Forelimb muscle (tissue), 1 donor: ENCODE measurements around the gene ACCSL. TPM values are rescaled to one million over a fixed set of nuclear protein-coding genes. Genes with fewer than 3 reads are reported as not detected.

Experiments used
- DNase-seq: peaks from one replicate; pipeline ENCODE4 v3.0.0-alpha.2; 2013; ENCODE audit warnings: low read depth
- polyA plus RNA-seq: library from polyadenylated mRNA; unstranded; fragments of 120-200 nt; gene quantifications from one replicate; pipeline ENCODE4 v1.2.1, GENCODE V29; 2013; ENCODE audit not compliant: insufficient read length

Gene ACCSL
- polyA plus RNA-seq, 1 donor = not detected

DNA sequence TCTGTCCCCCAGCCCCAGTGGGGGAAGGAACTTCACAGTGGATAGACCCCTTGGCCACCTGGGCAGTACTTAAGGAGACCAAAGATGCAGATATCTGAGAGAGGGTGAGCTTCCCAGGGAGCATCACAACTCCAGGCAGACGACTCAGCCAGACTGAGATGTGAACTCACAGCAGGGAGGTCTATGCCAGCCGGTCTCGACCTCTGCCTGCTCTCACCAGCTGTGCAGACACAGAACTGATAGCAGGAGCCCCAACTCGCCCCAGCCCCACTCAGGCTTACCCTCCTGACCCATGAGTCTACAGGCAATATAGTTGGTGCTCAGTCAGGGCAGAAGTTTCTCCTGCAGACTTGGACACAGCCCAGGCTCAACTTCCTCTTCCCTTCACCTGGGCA, 29.7 kb upstream of the ACCSL start:
- no peak for DNase-seq

DNA sequence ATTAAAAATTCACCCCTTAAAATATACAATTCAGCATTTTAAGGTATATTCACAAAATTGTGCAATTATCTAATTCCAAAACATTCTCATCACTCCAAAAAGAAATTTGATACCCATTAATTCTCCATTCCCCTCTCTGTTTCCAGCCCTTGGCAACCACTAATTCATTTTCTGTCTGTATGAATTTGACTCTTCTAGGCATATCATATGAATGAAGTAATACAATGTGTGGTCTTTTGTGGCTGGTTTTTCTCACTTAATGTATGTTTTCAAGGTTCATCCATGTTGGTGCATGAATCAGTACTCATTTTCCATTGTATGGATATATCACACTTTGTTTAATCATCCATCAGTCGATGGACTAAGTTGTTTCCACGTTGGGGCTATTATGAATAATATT, 29.0 kb upstream of the ACCSL start:
- DNase-seq = no peak

DNA sequence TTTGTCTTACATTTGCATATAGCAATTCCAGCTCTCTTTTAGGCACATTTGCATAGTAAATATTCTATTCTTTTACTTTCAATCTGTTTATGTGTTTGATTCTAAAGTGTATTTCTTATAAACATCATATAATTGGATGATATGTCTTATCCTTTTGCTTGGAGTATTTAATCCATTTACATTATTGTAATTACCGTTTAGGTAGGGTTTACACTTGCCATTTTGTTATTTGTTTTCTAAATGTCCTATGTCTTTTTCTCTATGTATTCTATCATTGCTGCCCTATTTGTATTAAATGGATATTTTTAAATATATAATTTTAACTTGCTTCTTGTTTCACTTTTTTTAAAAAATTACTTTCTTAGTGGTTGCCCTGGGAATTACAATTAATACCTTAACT, 22.8 kb upstream of the ACCSL start:
- no peak for DNase-seq

DNA sequence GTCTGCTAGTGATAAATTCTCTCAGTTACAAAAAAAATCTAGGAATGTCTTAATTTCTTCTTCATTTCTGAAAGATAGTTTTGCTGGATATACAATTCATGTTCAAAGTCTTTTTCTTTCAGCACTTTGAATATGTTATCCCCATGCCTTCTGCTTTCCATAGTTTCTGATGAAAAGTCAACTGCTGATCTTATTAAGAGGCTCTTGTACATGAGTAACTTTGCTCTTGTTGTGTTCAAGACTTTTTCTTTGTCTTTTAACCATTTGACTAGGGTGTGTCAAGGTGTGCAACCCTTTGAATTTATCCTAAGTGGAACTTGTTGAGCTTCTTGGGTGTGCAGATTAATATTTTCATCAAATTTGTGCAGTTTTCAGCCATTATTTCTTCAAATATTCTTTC, 22.1 kb upstream of the ACCSL start:
- no peak for DNase-seq

DNA sequence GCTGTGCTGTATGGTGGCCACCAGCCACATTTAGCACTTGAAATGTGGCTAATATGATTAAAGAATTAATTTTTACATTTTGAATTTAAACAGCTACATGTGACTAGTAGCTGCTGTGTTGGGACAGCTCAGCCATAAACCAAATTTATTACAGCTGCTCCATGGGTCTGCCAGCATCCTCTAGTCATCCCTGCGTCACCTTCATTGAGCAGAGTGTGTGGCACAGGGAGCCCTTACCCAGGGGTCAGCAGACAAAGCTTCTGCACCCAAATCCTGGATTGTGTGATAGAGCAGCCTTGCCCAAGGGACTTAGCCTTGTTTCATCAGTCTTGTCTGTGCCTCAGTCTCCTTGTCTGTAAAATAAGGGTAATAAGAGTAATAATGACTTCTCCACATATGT, 19.4 kb upstream of the ACCSL start:
- no peak for DNase-seq

DNA sequence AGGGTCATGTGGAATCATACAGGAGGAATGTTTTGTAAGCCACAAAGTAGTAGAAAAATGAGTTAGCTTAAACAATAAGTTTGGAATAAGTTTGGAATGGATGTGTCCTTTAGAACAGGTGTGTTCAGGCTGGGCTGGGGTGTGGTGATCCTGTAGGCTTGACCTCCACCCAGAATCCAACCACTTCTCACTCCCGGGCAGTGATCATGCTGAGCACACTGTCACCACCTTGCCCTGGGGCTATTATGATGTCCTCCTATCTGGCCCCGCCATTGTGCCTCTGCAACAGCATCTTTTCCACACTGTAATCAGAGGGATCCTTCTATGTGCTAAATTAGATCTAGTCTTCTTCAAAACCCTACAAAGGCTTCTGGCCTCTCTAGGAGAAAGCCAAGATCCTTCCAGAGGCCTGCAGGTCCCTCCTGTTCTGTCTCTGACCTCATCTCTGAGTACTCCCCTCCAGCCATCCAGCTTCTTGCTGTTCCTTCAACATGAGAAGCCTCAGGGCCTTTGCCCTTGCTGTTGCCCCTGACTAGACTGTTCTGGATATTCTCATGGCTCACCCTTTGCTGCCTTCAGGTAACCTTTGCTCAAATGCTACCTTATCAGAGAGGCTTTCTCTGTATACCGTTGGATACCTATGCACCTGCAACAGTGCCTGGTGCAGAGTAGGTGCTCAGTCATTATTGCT, 18.8 kb upstream of the ACCSL start:
- no peak for DNase-seq

DNA sequence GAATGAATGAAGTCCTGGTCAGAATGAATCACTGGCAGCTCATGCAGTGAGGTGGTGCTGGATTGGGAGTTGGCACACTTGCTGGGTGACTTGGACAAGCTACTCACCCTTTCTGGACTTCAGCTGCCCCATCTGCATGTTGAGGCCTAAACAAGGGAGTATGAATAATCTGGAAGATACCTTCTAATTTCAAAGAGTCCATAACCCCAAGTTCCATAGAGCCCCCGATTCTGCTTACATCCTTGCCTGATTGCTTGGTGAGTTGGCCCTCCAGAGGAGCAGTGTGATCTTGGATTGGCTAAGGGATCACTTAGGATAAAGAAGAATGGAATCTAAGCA, 18.3 kb upstream of the ACCSL start:
- DNase-seq = no peak

DNA sequence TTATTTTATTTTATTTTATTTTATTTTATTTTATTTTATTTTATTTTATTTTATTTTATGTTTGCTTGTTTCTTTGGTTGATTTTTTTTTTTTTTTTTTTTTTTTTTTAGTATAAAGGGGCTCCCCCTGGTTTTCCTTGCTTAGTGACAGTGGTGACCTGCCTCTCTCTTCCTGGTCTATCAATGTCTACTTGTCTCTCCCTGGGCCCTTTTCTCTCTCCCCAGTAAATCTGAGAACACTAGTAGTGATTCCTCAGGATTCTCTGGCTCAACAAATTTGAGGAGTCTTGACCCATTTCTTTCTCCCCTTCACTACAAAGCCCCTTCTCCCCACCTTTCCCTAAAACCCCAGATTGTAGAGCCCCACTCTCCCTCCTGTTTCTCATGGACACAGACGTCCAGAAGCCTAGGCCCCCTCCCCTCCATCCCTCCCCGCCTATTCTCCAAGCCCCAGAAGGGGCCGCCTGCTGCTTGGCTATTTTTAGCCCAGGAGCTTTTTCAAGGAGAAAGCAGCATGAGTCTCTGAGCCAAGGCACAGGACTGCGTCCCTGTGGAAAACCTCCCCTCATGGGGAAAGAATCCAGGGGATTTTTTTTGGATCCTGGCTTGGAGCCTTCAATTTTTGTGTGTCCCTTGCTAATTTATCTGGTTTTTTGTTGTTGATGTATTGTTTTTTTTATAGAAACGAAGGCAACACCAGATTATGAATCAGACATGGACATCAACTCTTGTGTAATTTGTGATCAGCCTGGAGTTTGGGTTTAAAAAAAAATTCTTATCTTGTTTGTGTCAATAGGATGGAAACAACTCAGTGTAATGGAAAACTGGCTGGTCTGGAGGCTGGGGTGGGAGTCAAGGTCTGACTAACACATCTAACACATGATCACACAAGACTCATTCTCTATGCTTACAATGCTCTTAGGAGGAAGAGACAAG, 17.5 kb upstream of the ACCSL start:
- DNase-seq = peak; percentile 36

DNA sequence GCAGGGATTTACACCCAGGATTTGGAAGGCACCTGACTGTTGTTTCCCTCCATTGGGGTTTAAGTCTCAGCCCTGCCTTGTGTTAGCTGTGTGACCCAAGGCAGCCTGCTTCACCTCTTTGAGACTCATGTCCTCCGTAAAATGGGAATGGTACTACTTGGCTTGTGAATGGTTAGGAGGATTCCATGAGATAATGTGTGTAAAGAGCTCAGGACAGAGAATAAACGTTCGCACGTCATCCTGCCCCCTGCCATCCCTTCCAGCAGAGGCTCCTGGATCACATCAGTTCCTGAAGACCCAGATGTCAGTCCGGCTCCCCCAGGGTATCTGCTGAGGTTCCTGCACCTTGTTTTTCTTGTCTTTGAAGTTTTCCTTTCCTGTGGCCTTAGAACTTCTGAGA, 16.8 kb upstream of the ACCSL start:
- no peak for DNase-seq

DNA sequence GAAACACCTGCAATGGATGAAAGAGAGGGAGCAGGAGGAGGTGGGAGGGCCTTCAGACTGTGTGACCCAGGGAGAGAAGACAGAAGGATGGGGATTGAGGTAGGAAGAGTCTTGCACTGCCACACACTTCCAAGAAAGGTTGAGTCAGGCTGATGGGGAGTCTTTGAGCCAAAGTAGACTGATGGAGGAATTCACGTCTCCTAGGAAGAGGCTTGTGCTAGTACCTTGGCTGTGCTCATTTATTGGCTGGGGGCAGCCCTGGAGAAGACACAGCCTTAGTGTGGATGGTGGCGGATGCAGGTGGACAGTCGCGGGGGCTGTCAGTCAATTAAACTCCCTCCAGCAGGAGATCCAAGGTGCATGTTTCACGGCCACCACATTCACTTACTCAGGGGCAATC, 16.2 kb upstream of the ACCSL start:
- no peak for DNase-seq

DNA sequence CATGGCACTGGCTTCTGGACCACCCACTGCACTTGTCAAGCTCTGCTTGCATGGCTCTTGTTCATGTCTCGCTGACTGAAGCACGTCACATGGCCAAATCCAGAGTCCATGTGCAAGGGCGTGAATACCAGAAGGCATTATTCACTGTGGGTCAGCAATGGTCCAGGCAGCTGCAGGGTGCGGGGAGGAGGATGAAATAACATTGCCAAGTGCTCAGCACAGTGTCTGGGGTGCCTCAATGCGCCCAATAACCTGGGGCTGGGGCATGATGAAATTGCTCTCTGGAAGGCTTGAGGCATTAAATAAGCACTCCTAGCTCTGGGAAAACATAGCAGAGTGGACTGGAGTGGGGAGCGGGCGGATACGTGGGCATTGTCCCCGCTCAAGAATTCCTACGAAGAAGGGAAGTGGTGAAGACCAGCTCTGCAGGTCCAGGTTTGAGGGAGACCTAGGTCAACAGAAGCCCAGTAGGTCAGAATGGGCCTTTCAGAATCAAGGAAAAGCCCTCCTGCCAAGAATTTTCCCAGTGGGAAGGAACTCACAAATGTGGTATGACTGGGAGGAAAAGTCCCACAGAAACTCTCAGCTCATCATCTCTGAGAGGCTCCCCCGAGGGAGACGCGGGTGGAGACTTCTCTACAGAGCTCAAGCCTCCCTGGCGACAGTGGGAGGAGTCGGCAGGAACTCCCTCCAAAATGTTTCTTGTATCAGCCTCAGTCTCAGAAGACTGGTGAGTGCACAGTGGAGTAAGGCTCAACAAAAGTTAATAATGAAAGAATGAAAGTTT, 15.3 kb upstream of the ACCSL start:
- no peak for DNase-seq

DNA sequence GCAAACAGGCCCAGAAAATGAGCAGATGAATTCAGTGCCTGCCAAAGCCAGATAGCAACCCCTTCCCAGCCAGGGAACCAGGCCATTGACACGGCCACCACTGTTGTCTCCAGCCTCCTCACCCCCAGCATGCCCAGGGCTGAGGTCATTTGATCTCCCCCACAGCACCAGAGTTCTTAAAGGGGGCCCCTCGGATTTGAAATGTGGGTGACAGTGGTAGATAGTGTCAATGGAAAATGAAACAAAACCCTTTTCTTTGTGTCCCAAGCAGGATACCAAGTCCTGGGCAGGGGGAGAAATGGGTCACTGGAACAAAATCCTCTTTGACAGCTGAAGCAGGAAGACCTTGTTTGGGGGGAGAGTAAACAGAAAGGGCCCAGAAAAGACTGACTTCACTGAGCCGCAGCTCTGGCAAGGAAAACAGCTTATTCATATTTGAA, 14.3 kb upstream of the ACCSL start:
- no peak for DNase-seq

DNA sequence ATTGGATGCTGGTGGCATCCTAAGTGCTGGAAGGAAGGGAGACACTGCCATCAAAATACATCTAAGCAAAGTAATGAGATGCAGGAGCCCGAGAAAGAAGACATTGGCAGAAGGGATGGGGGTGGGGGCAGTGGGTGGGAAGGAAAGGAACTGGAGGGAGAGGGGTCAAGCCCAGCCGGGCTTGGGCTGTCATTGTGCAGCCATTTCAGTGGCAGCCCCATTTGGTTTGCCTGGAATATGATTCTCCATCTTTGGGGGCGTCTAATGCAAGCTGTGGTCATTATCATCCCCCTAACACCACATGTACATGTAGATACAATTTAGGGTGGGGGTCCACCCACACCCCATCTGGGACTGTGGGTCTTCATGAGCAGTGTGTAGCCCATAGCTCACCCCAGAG, 13.9 kb upstream of the ACCSL start:
- no peak for DNase-seq

DNA sequence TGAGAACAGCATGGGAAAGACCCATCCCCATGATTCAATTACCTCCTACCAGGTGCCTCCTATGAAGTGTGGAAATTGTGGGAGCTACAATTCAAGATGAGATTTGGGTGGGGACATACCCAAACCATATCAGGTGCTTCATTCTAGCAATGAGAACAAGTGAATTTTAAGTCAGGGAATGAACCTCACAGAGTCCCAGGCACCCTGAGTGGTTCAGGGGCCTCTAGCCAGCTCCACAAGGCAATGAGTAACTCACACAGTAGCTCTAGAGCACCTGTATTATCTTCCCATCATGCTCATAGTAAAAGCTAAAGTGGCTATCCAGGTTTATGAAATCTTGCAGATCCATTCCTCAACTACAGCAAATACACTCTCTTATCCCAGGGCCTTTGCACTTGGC, 13.1 kb upstream of the ACCSL start:
- no peak for DNase-seq

DNA sequence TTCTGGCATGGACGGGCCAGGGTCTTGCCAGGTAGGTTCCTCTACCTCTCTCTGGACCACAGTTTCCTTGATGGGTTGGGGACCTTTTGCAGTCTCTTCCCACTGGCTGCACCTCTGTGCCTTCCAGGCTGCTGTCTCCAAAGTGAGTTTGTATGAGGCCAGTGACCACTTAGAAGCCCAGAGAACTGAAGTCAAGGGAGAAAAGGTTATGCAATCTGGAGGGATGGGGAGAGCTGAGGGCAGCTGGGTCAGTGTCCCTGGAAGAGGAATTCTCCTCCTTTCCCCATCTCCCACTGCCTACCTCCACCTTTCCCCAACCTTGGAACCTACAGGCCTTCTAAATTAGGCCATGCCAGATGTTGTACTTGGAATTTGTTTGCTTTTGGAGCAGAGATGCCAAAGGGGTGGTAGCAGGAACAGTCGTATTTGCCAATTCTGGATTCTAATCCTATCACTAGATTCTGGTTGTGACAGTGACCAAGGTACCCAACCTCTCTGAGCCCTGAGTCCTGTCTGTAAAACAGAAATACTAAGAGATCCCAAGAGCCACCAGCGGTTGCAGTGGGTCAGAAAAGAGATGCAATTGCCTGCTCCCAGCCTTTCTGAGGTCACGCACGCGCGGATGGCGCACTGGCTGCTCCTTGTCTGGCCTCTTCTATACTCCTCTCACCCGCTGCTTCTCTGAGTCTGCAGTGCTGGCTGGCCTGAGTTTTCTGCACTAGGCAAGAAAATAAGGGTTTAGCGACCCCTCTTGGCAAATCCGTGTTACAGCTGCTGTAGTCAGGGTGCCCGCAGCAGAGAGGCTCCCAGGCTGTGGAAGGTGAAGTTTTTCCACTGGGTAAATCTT, 10.7 kb upstream of the ACCSL start:
- peak; percentile 61 for DNase-seq

DNA sequence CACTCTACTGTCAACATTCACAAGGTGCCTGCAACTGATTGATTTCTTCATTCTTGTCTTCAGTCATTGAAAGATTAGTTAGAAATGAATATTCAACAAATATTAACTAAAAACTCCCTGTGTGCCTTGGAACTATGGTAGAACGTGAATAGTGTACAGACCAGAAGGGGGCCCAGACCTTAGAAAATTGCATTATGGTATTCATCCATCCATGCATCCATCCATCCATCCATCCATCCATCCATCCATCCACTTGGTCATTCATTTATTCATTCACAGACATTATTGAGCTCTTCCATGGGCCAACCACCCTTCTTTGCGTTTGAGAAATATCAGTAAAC, 10.2 kb upstream of the ACCSL start:
- DNase-seq = no peak

DNA sequence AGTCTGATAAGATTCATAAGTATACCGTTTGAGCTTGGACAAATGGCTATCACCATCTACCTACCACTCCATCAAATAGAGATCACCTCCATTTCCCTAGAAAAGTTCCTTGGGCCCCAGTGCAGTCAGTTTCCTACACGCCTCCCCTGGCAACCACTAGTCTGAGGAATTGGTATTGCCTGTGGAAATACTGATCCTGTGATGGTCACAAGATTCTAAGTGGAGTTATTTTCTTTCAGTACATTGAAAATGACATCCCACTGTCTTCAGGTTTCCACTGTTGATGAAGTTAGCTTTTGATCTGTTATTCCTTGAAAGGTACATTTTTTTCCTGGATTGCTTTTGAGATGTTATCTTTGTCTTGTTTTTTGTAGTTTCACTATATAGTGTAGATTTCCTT, 4.6 kb upstream of the ACCSL start:
- DNase-seq = no peak

DNA sequence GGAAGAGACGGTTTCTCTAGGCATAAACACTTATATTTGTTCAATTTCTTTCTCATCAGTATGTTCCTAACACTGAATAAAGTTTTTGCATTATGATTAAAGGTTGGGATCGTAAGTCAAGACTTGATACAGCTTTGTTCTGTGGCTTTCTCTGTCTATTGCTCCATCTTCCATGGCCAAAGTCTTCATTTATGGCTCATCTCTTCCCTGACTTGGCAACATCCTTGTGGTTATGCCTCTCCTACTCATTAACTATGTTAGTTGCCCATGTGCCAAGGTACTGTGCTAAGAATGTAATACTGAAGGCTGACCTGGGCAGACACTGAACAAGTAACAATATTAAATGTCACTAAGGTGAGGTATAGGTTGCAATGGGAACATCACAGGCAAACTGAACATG, 1.6 kb upstream of the ACCSL start:
- DNase-seq = no peak

DNA sequence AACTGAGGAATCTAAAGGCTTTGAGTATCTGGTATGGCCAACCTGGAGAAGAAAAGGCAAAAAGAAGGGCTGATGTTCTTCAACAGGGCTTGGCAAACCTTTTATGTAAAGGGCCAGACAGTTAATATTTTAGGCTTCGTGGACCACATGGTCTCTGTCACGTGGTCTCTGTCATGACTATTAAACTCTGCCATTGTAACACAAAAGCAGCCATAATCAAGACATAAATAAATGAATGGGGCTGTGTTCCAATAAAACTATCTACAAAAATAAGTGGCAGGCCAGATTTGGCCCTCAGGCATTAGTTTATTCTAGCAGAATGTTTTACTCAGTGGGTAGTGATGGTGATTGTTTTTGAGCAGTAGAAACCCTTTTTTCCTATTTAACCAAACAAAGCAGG, 483 bp upstream of the ACCSL start:
- DNase-seq = no peak

DNA sequence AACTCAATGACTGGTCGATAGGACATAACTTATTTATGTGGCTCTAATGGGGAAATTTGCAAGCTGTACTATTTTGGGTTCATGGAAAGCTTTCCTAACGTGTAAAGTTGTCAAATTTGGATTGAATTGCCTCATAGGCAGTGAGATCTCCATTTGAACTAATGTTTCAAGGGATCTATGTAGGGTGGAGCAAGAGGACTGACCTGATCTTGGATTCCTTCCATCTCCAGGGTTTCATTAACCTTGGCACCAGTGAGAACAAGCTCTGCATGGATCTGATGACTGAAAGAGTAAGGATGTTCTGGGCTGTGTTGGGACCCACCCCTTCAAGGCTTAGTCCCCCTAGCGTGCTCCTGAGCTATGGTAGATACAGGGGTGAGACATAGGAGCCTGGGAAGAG, 2.1 kb downstream of the ACCSL start:
- no peak for DNase-seq

DNA sequence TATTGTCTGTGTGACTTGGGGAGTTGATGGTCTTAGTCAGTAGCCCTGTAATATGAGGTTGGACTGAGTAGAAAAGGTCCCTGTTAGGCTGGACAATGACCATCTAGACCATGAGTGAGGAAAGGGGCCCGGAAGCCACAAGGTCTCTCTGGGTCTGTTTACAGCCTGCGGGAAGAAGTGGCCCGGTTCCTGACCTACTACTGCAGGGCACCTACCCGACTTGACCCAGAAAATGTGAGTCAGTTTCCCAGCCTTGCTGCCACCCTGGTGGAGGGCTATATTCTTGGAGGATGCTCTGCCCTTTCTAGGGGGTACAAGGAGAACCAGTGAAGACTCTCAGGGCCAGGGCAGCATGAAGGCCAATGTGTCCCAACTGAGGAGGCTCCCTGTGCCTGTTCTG, 3.4 kb downstream of the ACCSL start:
- DNase-seq = no peak

DNA sequence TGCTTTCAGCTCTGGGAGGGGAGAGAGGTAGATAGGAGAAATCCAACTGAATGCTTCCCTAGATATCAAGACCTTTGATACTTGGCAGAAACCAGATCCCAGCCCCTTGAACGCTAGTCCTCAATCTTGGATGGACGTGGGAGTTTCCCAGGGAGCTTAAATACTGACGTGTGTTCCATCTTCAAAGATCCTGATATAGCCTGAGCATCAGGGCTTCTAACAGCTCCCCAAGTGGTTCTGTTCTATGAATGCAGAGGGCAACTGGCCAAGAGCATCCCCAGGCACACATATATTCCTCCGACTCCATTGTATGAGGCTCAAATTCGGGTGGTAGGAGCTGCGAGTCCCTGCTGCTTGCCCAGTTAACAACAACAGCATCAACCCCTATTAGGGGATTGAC, 9.6 kb downstream of the ACCSL start:
- no peak for DNase-seq
